Uterus (tissue), 2 donors: ENCODE data around the gene PDGFC.

Experiments used
- CTCF ChIP-seq, 4 experiments: fragments of 200-600 bp in 2 of 4; fragments of 450-650 bp in 2 of 4; sonication (generic) in 2 of 4; IDR thresholded peaks; one replicate each; pipeline ENCODE4 v1.5.1; 2016 to 2019; ENCODE audit warnings: antibody characterized with exemption in 4 of 4, mild to moderate bottlenecking in 2 of 4, moderate library complexity in 1 of 4
- POLR2A ChIP-seq, 2 donors: fragments of 450-650 bp; IDR thresholded peaks; one replicate each; pipeline ENCODE4 v1.6.1; 2016; ENCODE audit warnings: antibody characterized with exemption in 2 of 2, mild to moderate bottlenecking in 1 of 2, moderate library complexity in 1 of 2

- no peak for TF ChIP-seq CTCF (IDR thresholded peaks at IDR 0.05)
- no peak for TF ChIP-seq POLR2A (IDR thresholded peaks at IDR 0.05)
Observed at GRCh38 chr4:156949373-156949814, 22.2 kb downstream of the PDGFC start.
